Heart right ventricle (tissue), 16 donors: Measurements from ENCODE around the gene PRR11. TPM values are rescaled to one million over a fixed set of nuclear protein-coding genes. Genes with fewer than 3 reads are reported as not detected.
"Not testable (repeated sequence)": the region's sequence is repeated elsewhere in the genome, so short reads cannot be mapped to it uniquely, and the experiment has no call there.

ENCODE experiments used
- ATAC-seq, 8 donors: fragments of 200-7000 bp; cut with Tn5 transposase; one replicate each; pipeline ENCODE4 v1.9.1; 2020; ENCODE audit warnings: mild to moderate bottlenecking in 8 of 8, moderate library complexity in 8 of 8, moderate number of reproducible peaks in 1 of 8
- DNase-seq, 2 donors: peaks; one replicate each; pipeline ENCODE4 v3.0.0-alpha.2; 2020
- H3K27ac ChIP-seq, 10 donors: fragments of 200-600 bp; sonication (generic) in 2 of 10; one replicate each; pipeline versions ENCODE4 v1.5.0 to v1.8.0; 2020 to 2022; ENCODE audit warnings: mild to moderate bottlenecking in 3 of 10
- H3K27me3 ChIP-seq, 7 donors: fragments of 200-600 bp; one replicate each; pipeline ENCODE4 v1.8.0; 2021 to 2022; ENCODE audit warnings: mild to moderate bottlenecking in 2 of 7
- H3K36me3 ChIP-seq, 9 donors: fragments of 200-600 bp; sonication (generic) in 1 of 9; one replicate each; pipeline versions ENCODE4 v1.5.0 to v1.8.0; 2020 to 2022; ENCODE audit warnings: mild to moderate bottlenecking in 2 of 9
- H3K4me1 ChIP-seq, 9 donors: fragments of 200-600 bp; sonication (generic) in 1 of 9; one replicate each; pipeline versions ENCODE4 v1.5.0 to v1.8.0; 2020 to 2022; ENCODE audit warnings: mild to moderate bottlenecking in 4 of 9
- H3K4me3 ChIP-seq, 10 donors: fragments of 200-600 bp; sonication (generic) in 2 of 10; one replicate each; pipeline versions ENCODE4 v1.5.0 to v1.8.0; 2020 to 2022; ENCODE audit warnings: mild to moderate bottlenecking in 7 of 10, moderate library complexity in 2 of 10
- H3K9me3 ChIP-seq, 11 donors: fragments of 200-600 bp in 10 of 11; sonication (generic) in 2 of 11; one replicate each; pipeline versions ENCODE4 v1.5.0 to v1.8.0; 2013 to 2022; ENCODE audit warnings: mild to moderate bottlenecking in 2 of 11, control low read depth in 1 of 11, moderate library complexity in 1 of 11
- WGBS, 2 donors: extraction: QIAGEN DNeasy Blood & Tissue Kit; methylation state at CpG; one replicate each; pipeline ENCODE4 v1.1.7; 2013; ENCODE audit warnings: inconsistent platforms in 1 of 2; 5-methylcytosine and 5-hydroxymethylcytosine counted together
- intact Hi-C, 10 donors: fragments of 100-400 bp; cut with DNase I; formaldehyde crosslinking; loops; one replicate each; pipeline versions ENCODE4 v1.11.1 to v1.14.2; 2022
- polyA plus RNA-seq, 2 donors: library from polyadenylated mRNA; stranded (reverse); fragments of 200-250 nt; gene quantifications; one replicate each; pipeline ENCODE4 v1.2.3, GENCODE V29; 2013
- total RNA-seq, 10 donors: library from RNA; stranded (reverse); fragmentation: NEBNext Ultra II Directional in 3 of 10; extraction: Animal tissue kit (Norgen Biotek cat#: 25700) in 3 of 10; gene quantifications; one replicate each; pipeline versions ENCODE4 v1.2.1 to v1.2.4, GENCODE V29; 2021 to 2023
- TF ChIP-seq, protein P1 (sequence below), 9 donors: fragments of 200-600 bp; sonication (generic) in 2 of 9; IDR thresholded peaks; one replicate each; pipeline versions ENCODE4 v1.5.0 to v1.8.0; 2021 to 2022; ENCODE audit warnings: antibody characterized with exemption in 9 of 9, mild to moderate bottlenecking in 5 of 9, moderate library complexity in 1 of 9
- donor health status: Arrhythmogenic right ventricular cardiomyopathy.
- donor health status: ischemic (EF 13 %, LVEDD 7.1; RV severe dilation, severe dysfunction).
- donor health status: healthy with polysubstance abuse.
- donor health status: DM: no; HTN: yes; CAD: no.
- donor health status: DM: no; HTN: no; CAD: no.
- donor health status: ischemic (EF 25% LVEDD 6.9; RV normal size, moderate dysfunction).
- donor health status: ischemic (EF 25% LVEDD 5.7; RV mildly dilated, moderate dysfunction).
- donor health status: healthy.
- donor health status: DM: yes; HTN: yes; CAD: no.
- donor health status: Ischemic cardiomyopathy.
- donor health status: ischemic (EF 35%, LVEDD 5.7; RV mildly dilated, moderate dysfunction).
- donor health status: nonischemic (EF 11% LVEDD 7.7; RV severe dilation, severe dysfunction).
- donor health status: DM: yes; HTN: yes; CAD: no.
- donor health status: PGD.
- donor health status: ischemic (EF 29% LVEDD 5.4; RV normal size, mild dysfunction).
- donor health status: nonischemic (EF 23%, LVEDD 6.1; RV moderate dilation, normal function).

PRR11 gene
- total and polyA plus RNA-seq, 12 donors = 0.29 to 6.9 (median 1.1) TPM

GRCh38 chr17:59129814-59130213 lies 25.7 kb upstream of the PRR11 start:
- H3K36me3 ChIP-seq = peaks cover 0 to 41% (median 0%) of the 10 kb centered on the region in 9 donors
- H3K4me1 ChIP-seq = no peaks in the 10 kb centered on the region
- TF ChIP-seq, protein P1, sequence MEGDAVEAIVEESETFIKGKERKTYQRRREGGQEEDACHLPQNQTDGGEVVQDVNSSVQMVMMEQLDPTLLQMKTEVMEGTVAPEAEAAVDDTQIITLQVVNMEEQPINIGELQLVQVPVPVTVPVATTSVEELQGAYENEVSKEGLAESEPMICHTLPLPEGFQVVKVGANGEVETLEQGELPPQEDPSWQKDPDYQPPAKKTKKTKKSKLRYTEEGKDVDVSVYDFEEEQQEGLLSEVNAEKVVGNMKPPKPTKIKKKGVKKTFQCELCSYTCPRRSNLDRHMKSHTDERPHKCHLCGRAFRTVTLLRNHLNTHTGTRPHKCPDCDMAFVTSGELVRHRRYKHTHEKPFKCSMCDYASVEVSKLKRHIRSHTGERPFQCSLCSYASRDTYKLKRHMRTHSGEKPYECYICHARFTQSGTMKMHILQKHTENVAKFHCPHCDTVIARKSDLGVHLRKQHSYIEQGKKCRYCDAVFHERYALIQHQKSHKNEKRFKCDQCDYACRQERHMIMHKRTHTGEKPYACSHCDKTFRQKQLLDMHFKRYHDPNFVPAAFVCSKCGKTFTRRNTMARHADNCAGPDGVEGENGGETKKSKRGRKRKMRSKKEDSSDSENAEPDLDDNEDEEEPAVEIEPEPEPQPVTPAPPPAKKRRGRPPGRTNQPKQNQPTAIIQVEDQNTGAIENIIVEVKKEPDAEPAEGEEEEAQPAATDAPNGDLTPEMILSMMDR (IDR thresholded peaks at IDR 0.05) = no peak
- no peak overlapping the region for H3K4me3 ChIP-seq
- DNase-seq (no peak), ATAC-seq (no peak)
- WGBS, 2 donors = 46 to 71% methylated on average over 2 of the region's 2 CpGs
- no peaks in the 10 kb centered on the region for H3K9me3 ChIP-seq
- H3K27ac ChIP-seq = no peak overlapping the region
- intact Hi-C loops = no loop called here
- no peaks in the 10 kb centered on the region for H3K27me3 ChIP-seq

- intact Hi-C loops = no loop called here
- H3K27me3 ChIP-seq = no peaks in the 10 kb centered on the region
- peaks cover 0 to 38% (median 0%) of the 10 kb centered on the region in 9 donors for H3K36me3 ChIP-seq
- DNase-seq (no peak), ATAC-seq (no peak)
- TF ChIP-seq, protein P1 (IDR thresholded peaks at IDR 0.05) = no peak
- no peaks in the 10 kb centered on the region for H3K4me1 ChIP-seq
- H3K9me3 ChIP-seq = no peaks in the 10 kb centered on the region
- no peak overlapping the region for H3K4me3 ChIP-seq
- 85 to 87% methylated on average over 1 of the region's 1 CpG for WGBS, 2 donors
- no peak overlapping the region for H3K27ac ChIP-seq
Measured at GRCh38 chr17:59131131-59131530, 24.4 kb upstream of the PRR11 start.

GRCh38 chr17:59138339-59138738 lies 17.2 kb upstream of the PRR11 start:
- ATAC-seq, H3K4me1 ChIP-seq, H3K27me3 ChIP-seq, intact Hi-C loops, H3K36me3 ChIP-seq, H3K27ac ChIP-seq, H3K4me3 ChIP-seq, H3K9me3 ChIP-seq, DNase-seq: not testable (repeated sequence)
- WGBS, 2 donors = 96 to 97% methylated on average over 10 of the region's 10 CpGs

GRCh38 chr17:59139939-59140338 lies 15.6 kb upstream of the PRR11 start:
- ATAC-seq = no peak
- 94 to 95% methylated on average over 4 of the region's 4 CpGs for WGBS, 2 donors
- H3K27ac ChIP-seq = no peak overlapping the region
- H3K9me3 ChIP-seq = no peaks in the 10 kb centered on the region
- H3K27me3 ChIP-seq = no peaks in the 10 kb centered on the region
- no peak for DNase-seq
- TF ChIP-seq, protein P1 (IDR thresholded peaks at IDR 0.05) = no peak
- H3K4me3 ChIP-seq = no peak overlapping the region
- H3K36me3 ChIP-seq = peaks cover 0 to 16% (median 0%) of the 10 kb centered on the region in 9 donors
- H3K4me1 ChIP-seq = no peaks in the 10 kb centered on the region
- intact Hi-C loops = no loop called here

DNA sequence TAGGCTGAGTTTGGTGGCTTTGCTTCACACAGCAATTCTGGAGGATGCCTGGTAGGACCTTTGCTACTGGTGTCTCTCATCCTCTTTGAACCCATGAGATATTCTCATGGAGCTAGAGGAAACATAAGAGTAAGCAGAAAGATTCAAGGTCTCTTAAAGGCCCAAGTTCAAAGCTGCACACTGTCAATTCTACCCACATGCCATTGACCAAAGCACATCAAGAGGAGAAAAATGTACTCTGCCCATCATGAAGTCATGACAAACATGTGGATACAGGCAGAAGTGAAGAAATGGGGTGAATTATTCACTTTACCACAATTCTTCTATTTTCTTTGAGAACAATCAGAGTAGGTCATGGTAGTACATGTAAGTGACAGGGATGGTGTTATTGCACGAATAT lies 13.7 kb upstream of the PRR11 start:
- no peaks in the 10 kb centered on the region for H3K27me3 ChIP-seq
- intact Hi-C loops = no loop called here
- no peaks in the 10 kb centered on the region for H3K9me3 ChIP-seq
- H3K36me3 ChIP-seq = peaks cover 0 to 16% (median 0%) of the 10 kb centered on the region in 9 donors
- TF ChIP-seq, protein P1 (IDR thresholded peaks at IDR 0.05) = no peak
- WGBS, 2 donors = 91 to 98% methylated on average over 1 of the region's 1 CpG
- no peak overlapping the region for H3K27ac ChIP-seq
- DNase-seq = no peak
- no peak overlapping the region for H3K4me3 ChIP-seq
- H3K4me1 ChIP-seq = no peaks in the 10 kb centered on the region
- no peak for ATAC-seq
